ENCODE results near the gene MAMSTR.
A peak's percentile ranks its signal among the peaks of the same experiment; 100 is the strongest.
"Not testable (repeated sequence)": the region's sequence is repeated elsewhere in the genome, so short reads cannot be mapped to it uniquely, and the experiment has no call there.

The MAMSTR gene

DNA sequence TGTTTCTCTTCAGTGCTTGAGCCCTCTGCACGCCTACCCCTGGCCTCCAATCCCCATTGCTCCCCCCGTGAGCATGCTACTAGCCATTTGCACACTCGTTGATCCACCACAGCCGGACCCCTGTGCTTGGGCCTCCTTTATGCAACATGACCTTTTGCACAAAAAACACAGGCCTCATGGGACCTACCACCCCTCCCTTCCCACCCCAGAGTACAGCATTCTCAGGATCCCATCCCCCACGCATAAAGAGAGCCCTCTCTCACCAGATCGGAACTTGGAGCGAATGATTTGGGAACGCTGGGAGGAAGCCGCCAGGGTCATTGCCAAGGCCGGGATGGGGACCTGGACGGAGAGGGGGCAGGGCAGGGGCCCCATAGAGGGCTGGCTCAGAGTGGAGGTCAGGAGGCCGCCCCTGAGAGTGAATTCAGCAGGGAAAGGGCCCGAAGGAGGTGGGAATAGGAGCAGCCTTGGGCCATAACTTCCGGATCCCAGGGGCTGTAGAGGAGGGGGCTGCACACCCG lies 754 bp downstream of the MAMSTR start:
- CTCF ChIA-PET = no interaction called here
- POLR2A ChIA-PET = interaction anchor here (0.6 kb wide), 1 partner anchor 20 kb away, joined by 4 read pairs; no protein-coding TSS in a partner anchor
- no peaks in the 10 kb centered on the region for H3K36me3 ChIP-seq (ENCODE audit: control insufficient read depth in 2 of 2, insufficient read depth in 1 of 2, low read length in 2 of 2)
- TF ChIP-seq ZNF214 (tag by site-specific recombination; IDR thresholded peaks at IDR 0.05; ENCODE audit: borderline replicate concordance) = no peak
- no peak for TF ChIP-seq ZBTB17 (tag by site-specific recombination; IDR thresholded peaks at IDR 0.05)
- TF ChIP-seq, protein P1, sequence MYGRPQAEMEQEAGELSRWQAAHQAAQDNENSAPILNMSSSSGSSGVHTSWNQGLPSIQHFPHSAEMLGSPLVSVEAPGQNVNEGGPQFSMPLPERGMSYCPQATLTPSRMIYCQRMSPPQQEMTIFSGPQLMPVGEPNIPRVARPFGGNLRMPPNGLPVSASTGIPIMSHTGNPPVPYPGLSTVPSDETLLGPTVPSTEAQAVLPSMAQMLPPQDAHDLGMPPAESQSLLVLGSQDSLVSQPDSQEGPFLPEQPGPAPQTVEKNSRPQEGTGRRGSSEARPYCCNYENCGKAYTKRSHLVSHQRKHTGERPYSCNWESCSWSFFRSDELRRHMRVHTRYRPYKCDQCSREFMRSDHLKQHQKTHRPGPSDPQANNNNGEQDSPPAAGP (tag by site-specific recombination; IDR thresholded peaks at IDR 0.05) = no peak
- TF ChIP-seq ZNF621 (tag by site-specific recombination; IDR thresholded peaks at IDR 0.05) = no peak
- no peak for TF ChIP-seq ZNF426 (tag by site-specific recombination; IDR thresholded peaks at IDR 0.05)
- TF ChIP-seq ZNF707 (tag by site-specific recombination; IDR thresholded peaks at IDR 0.05) = no peak
- TF ChIP-seq, protein P2, sequence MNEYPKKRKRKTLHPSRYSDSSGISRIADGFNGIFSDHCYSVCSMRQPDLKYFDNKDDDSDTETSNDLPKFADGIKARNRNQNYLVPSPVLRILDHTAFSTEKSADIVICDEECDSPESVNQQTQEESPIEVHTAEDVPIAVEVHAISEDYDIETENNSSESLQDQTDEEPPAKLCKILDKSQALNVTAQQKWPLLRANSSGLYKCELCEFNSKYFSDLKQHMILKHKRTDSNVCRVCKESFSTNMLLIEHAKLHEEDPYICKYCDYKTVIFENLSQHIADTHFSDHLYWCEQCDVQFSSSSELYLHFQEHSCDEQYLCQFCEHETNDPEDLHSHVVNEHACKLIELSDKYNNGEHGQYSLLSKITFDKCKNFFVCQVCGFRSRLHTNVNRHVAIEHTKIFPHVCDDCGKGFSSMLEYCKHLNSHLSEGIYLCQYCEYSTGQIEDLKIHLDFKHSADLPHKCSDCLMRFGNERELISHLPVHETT (tag by site-specific recombination; IDR thresholded peaks at IDR 0.05) = no peak
- no peak for TF ChIP-seq ZNF184 (tag by site-specific recombination; IDR thresholded peaks at IDR 0.05)
- no peak for TF ChIP-seq ZNF530 (tag by site-specific recombination; IDR thresholded peaks at IDR 0.05; ENCODE audit: low read depth)
- no peak for TF ChIP-seq RBAK (tag by site-specific recombination; IDR thresholded peaks at IDR 0.05)
- TF ChIP-seq ZBTB8A (tag by site-specific recombination; IDR thresholded peaks at IDR 0.05) = no peak
- peaks cover 5% of the 10 kb centered on the region for H3K4me1 ChIP-seq (ENCODE audit: control insufficient read depth, insufficient read depth, low read length)
- H3K4me3 ChIP-seq (ENCODE audit: low read depth, low read length) = no peak overlapping the region
- no peaks in the 10 kb centered on the region for H3K9me3 ChIP-seq (ENCODE audit: control insufficient read depth, insufficient read depth, low read depth, low read length)
- no peak overlapping the region for H3K27ac ChIP-seq (ENCODE audit: extremely low read depth, low read depth, low read length)

DNA sequence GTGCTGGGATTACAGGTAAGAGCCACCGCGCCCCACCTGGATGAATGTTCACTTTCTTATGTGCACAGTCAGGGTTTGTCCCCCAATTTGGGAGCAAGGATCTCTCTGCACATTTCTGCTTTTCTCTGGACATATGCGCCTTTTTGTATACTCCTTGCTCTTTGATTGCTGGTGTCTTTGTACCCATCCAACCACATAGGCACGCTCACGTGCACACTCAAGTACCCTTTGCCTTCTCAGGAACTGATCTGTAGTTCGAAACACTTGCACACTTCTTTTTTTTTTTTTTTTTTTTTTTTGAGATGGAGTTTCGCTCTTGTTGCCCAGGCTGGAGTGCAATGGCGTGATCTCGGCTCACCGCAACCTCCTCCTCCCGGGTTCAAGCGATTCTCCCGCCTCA lies 1.4 kb downstream of the MAMSTR start:
- H3K4me1 ChIP-seq (ENCODE audit: control insufficient read depth, insufficient read depth, low read length); H3K4me3 ChIP-seq (ENCODE audit: low read depth, low read length); CTCF ChIA-PET; H3K27ac ChIP-seq (ENCODE audit: extremely low read depth, low read depth, low read length); H3K9me3 ChIP-seq (ENCODE audit: control insufficient read depth, insufficient read depth, low read depth, low read length); H3K36me3 ChIP-seq (ENCODE audit: control insufficient read depth in 2 of 2, insufficient read depth in 1 of 2, low read length in 2 of 2): not testable (repeated sequence)
- POLR2A ChIA-PET = interaction anchor here (0.6 kb wide), 1 partner anchor 19 kb away, joined by 4 read pairs; no protein-coding TSS in a partner anchor
- TF ChIP-seq, protein P3, sequence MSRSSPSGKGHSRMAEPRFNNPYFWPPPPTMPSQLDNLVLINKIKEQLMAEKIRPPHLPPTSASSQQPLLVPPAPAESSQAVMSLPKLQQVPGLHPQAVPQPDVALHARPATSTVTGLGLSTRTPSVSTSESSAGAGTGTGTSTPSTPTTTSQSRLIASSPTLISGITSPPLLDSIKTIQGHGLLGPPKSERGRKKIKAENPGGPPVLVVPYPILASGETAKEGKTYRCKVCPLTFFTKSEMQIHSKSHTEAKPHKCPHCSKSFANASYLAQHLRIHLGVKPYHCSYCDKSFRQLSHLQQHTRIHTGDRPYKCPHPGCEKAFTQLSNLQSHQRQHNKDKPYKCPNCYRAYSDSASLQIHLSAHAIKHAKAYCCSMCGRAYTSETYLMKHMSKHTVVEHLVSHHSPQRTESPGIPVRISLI (tag by site-specific recombination; IDR thresholded peaks at IDR 0.05) = 0 out of 2 replicates have a peak, but pooled peaks have one; percentile 47

DNA sequence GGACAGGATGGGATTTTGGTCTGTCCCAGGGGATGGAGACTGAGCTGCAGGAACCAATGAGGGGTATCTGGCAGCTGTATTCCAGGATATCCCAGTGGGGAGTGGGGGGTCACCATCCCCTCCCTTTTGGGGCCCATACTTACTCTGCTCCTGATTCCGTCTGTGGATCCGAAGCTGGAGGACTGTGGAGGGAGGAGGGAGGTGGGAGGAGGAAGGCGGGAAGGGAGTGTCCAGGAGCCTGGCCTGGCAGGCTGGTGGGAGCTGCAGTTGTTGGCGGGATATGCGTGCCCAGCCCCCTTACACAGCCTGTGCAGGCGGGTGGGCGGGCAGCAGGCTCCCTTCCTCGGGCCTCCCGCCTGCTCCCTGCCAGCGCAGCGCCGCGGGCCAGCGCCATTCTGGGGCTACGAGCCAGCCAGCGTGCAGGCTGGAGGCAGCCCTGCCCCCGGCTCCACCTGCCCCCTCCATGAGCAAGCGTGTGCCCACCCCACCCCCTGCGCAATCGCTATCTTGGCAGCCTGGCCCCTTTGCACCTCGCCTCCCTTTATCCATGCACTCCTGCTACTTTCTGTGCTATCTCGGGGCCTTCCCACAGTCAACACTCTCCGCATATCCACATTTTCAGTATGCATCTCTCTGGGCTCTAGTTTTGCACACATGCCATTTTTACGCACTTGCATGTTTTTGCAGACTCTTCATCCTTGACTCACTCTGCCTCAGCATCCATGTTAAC lies 2.8 kb downstream of the MAMSTR start:
- no peaks in the 10 kb centered on the region for H3K9me3 ChIP-seq (ENCODE audit: control insufficient read depth, insufficient read depth, low read depth, low read length)
- H3K4me1 ChIP-seq (ENCODE audit: control insufficient read depth, insufficient read depth, low read length) = peaks cover 13% of the 10 kb centered on the region
- no peak overlapping the region for H3K4me3 ChIP-seq (ENCODE audit: low read depth, low read length)
- H3K27ac ChIP-seq (ENCODE audit: extremely low read depth, low read depth, low read length) = peak overlapping the region; percentile 52; the same call in 1 of the 2 replicates
- no peaks in the 10 kb centered on the region; a peak in 1 of 3 replicates for H3K36me3 ChIP-seq (ENCODE audit: control insufficient read depth in 2 of 2, insufficient read depth in 1 of 2, low read length in 2 of 2)
- CTCF ChIA-PET = no interaction called here
- POLR2A ChIA-PET = interaction anchor here (0.9 to 1.4 kb wide), 3 partner anchors 9 to 98 kb away, joined by 5 to 6 read pairs (median 6); partner anchors contain the start of genes RPL18 and SPHK2
- TF ChIP-seq ZNF837 (tag by site-specific recombination; IDR thresholded peaks at IDR 0.05) (no peak), ZNF664 (tag by site-specific recombination; IDR thresholded peaks at IDR 0.05) (no peak), ZNF248 (tag by site-specific recombination; IDR thresholded peaks at IDR 0.05) (no peak), ZSCAN30 (tag by site-specific recombination; IDR thresholded peaks at IDR 0.05) (peak; percentile 98), ZFHX2 (tag by site-specific recombination; conservative IDR thresholded peaks at IDR 0.05) (peak; percentile 98), KLF16 (tag by site-specific recombination; IDR thresholded peaks at IDR 0.05) (peak; percentile 91; the same call in 1 of the 2 replicates), ZNF785 (tag by site-specific recombination; IDR thresholded peaks at IDR 0.05) (no peak), WT1 (tag by site-specific recombination; IDR thresholded peaks at IDR 0.05) (peak; percentile 81), YY1 (tag by site-specific recombination; IDR thresholded peaks at IDR 0.05) (peak; percentile 44; the same call in 1 of the 2 replicates), ZNF561 (tag by site-specific recombination; IDR thresholded peaks at IDR 0.05; ENCODE audit: borderline replicate concordance) (peak; percentile 80; the same call in 1 of the 2 replicates)
- TF ChIP-seq, protein P4, sequence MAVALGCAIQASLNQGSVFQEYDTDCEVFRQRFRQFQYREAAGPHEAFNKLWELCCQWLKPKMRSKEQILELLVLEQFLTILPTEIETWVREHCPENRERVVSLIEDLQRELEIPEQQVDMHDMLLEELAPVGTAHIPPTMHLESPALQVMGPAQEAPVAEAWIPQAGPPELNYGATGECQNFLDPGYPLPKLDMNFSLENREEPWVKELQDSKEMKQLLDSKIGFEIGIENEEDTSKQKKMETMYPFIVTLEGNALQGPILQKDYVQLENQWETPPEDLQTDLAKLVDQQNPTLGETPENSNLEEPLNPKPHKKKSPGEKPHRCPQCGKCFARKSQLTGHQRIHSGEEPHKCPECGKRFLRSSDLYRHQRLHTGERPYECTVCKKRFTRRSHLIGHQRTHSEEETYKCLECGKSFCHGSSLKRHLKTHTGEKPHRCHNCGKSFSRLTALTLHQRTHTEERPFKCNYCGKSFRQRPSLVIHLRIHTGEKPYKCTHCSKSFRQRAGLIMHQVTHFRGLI (tag by site-specific recombination; IDR thresholded peaks at IDR 0.05) = peak; percentile 59
- TF ChIP-seq, protein P5, sequence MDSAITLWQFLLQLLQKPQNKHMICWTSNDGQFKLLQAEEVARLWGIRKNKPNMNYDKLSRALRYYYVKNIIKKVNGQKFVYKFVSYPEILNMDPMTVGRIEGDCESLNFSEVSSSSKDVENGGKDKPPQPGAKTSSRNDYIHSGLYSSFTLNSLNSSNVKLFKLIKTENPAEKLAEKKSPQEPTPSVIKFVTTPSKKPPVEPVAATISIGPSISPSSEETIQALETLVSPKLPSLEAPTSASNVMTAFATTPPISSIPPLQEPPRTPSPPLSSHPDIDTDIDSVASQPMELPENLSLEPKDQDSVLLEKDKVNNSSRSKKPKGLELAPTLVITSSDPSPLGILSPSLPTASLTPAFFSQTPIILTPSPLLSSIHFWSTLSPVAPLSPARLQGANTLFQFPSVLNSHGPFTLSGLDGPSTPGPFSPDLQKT (IDR thresholded peaks at IDR 0.05; ENCODE audit: borderline replicate concordance, low read depth, low read length) = no peak
